ENCODE results near the gene NUDT5.

Gene NUDT5

GRCh38 chr10:12201543-12201942, 5.9 kb upstream of the NUDT5 start:
- TF ChIP-seq CTCF (IDR thresholded peaks at IDR 0.05), result no peak
- no peaks in the 10 kb centered on the region for H3K27me3 ChIP-seq
- peaks cover 40 to 44% of the 10 kb centered on the region in 2 experiments for H3K4me1 ChIP-seq (ENCODE audit: control insufficient read depth in 1 of 2, insufficient read depth in 1 of 2, low read depth in 1 of 2, low read length in 1 of 2)
- peaks cover 29% of the 10 kb centered on the region for H3K36me3 ChIP-seq
- H3K27ac ChIP-seq, result peak overlapping the region; percentile 38
- H3K4me3 ChIP-seq (ENCODE audit: low read depth in 1 of 2, low read length in 1 of 2), result no peak overlapping the region
- no peaks in the 10 kb centered on the region for H3K9me3 ChIP-seq

- peaks cover 29% of the 10 kb centered on the region for H3K36me3 ChIP-seq
- H3K4me1 ChIP-seq (ENCODE audit: control insufficient read depth in 1 of 2, insufficient read depth in 1 of 2, low read depth in 1 of 2, low read length in 1 of 2), result peaks cover 41 to 48% of the 10 kb centered on the region in 2 experiments
- no peaks in the 10 kb centered on the region for H3K27me3 ChIP-seq
- H3K9me3 ChIP-seq, result no peaks in the 10 kb centered on the region
- TF ChIP-seq CTCF (IDR thresholded peaks at IDR 0.05), result no peak
- H3K27ac ChIP-seq, result peak overlapping the region; percentile 38
- no peak overlapping the region for H3K4me3 ChIP-seq (ENCODE audit: low read depth in 1 of 2, low read length in 1 of 2)
Measured at GRCh38 chr10:12200850-12201249, 5.2 kb upstream of the NUDT5 start.

GRCh38 chr10:12198156-12198555, 2.5 kb upstream of the NUDT5 start:
- H3K36me3 ChIP-seq, result peaks cover 22% of the 10 kb centered on the region
- peaks cover 53 to 72% of the 10 kb centered on the region in 2 experiments for H3K4me1 ChIP-seq (ENCODE audit: control insufficient read depth in 1 of 2, insufficient read depth in 1 of 2, low read depth in 1 of 2, low read length in 1 of 2)
- no peaks in the 10 kb centered on the region for H3K27me3 ChIP-seq
- H3K4me3 ChIP-seq (ENCODE audit: low read depth in 1 of 2, low read length in 1 of 2), result peak overlapping the region in 1 of 2 experiments; percentile 6
- H3K27ac ChIP-seq, result peak overlapping the region; percentile 51
- no peaks in the 10 kb centered on the region for H3K9me3 ChIP-seq
- no peak for TF ChIP-seq CTCF (IDR thresholded peaks at IDR 0.05)

GRCh38 chr10:12196531-12197211, 980 bp upstream of the NUDT5 start:
- peak overlapping the region; percentile 95 for H3K27ac ChIP-seq
- peaks cover 9% of the 10 kb centered on the region for H3K36me3 ChIP-seq
- peak overlapping the region; percentile 87 to 90 for H3K4me3 ChIP-seq (ENCODE audit: low read depth in 1 of 2, low read length in 1 of 2)
- no peaks in the 10 kb centered on the region for H3K9me3 ChIP-seq
- H3K4me1 ChIP-seq (ENCODE audit: control insufficient read depth in 1 of 2, insufficient read depth in 1 of 2, low read depth in 1 of 2, low read length in 1 of 2), result peaks cover 51 to 69% of the 10 kb centered on the region in 2 experiments
- no peaks in the 10 kb centered on the region for H3K27me3 ChIP-seq
- TF ChIP-seq CTCF (IDR thresholded peaks at IDR 0.05), result no peak

GRCh38 chr10:12195281-12195602, 449 bp downstream of the NUDT5 start:
- no peak for TF ChIP-seq CTCF (IDR thresholded peaks at IDR 0.05)

More at GRCh38 chr10:12195281-12195602, 449 bp downstream of the NUDT5 start:
- peak overlapping the region; percentile 95 for H3K27ac ChIP-seq
- H3K9me3 ChIP-seq, result no peaks in the 10 kb centered on the region
- peak overlapping the region; percentile 87 to 90 for H3K4me3 ChIP-seq (ENCODE audit: low read depth in 1 of 2, low read length in 1 of 2)
- H3K36me3 ChIP-seq, result no peaks in the 10 kb centered on the region
- peaks cover 43 to 59% of the 10 kb centered on the region in 2 experiments for H3K4me1 ChIP-seq (ENCODE audit: control insufficient read depth in 1 of 2, insufficient read depth in 1 of 2, low read depth in 1 of 2, low read length in 1 of 2)
- no peaks in the 10 kb centered on the region for H3K27me3 ChIP-seq

Measured in neutrophil (primary cell).